GM19452 (cell line): ENCODE measurements around the gene DPYD.

ENCODE experiments used
- ATAC-seq: cut with Tn5 transposase; IDR thresholded peaks from one replicate; pipeline ENCODE4 v1.9.1; 2021; ENCODE audit not compliant: unreplicated experiment

The DPYD gene

DNA sequence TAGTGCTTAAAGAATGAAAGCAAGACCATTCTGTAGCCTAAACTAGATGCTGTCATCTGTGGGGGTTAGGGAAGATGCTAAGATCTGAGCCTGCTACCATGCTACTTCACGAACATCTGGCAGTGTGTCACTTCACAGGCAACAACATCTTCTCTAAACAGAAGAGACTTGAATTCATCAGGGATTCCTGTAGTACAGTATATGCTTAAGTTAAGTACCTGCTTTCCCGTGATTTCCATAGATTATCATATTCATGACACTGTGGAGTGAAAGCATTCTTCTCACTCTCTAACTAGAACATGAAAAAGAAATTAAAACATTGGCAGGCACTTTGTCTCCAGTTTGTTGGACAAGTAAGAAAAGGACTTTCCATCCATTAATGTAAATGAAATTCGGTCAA, 808.4 kb downstream of the DPYD start:
- ATAC-seq = no peak

DNA sequence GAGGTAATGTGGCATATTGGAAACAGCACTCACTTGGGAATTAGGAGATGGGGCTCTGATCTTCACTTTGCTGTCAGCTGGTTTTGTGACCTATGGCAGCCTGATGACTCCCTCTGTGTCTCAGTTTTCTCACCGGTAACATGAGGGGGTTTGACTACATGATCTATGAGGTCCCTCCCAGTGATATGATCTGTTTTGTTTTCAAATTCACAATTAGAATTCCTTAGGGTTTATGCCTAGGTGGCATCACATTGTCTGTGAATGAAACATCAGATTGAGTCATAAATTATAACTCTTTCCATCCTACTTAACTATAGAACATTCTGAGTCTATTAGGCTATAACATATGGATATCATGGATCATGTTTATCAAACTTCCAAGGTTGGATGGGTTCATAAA, 812.7 kb downstream of the DPYD start:
- ATAC-seq = no peak

- ATAC-seq = no peak
Measured at GRCh38 chr1:97105531-97105930, 815.3 kb downstream of the DPYD start.

GRCh38 chr1:97101509-97101908, 819.3 kb downstream of the DPYD start:
- no peak for ATAC-seq

DNA sequence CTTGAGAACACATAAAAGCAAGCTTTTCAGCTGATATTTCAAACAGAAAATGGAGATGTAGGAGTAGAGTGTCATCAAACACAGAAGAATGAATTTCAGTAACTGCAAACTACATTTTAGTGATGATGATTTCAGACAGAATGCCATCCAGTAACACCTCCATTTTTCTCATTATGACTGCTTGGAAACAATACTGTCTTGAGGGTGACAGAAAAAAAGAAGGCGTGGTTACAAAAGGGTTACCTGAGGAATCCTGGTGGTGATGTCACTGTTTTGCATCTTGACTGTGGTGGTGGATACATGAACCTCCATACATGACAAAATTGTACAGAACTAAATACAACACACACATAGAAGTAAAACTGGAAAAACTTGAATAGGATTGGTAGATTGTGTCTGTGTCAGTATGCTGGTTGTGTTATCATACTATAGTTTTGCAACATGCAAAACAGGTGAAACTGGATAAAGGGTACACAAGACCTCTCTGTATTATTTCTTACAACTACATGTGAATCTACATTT, 823.4 kb downstream of the DPYD start:
- no peak for ATAC-seq

DNA sequence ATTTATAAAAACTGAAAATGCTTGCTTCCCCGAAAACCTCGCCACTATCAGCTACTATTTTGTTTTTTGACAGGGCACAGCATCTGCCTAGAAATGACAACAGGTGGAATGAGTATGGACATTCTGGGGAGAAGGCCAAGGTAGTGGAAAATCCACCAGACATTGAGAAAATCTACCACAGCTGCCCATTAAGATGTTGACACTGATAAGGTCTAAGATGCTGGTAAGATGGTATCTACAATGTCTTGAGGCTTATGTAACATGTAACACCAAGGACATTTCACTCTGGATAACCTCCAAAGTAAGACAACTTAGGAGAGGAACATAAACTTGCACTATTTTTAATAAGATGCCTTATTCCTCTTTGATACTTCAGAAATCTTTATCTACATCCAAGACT, 825.1 kb downstream of the DPYD start:
- no peak for ATAC-seq

- ATAC-seq = no peak
Measured at GRCh38 chr1:97094247-97094972, 826.4 kb downstream of the DPYD start.

- ATAC-seq = no peak
Measured at GRCh38 chr1:97093741-97094140, 827.1 kb downstream of the DPYD start.

DNA sequence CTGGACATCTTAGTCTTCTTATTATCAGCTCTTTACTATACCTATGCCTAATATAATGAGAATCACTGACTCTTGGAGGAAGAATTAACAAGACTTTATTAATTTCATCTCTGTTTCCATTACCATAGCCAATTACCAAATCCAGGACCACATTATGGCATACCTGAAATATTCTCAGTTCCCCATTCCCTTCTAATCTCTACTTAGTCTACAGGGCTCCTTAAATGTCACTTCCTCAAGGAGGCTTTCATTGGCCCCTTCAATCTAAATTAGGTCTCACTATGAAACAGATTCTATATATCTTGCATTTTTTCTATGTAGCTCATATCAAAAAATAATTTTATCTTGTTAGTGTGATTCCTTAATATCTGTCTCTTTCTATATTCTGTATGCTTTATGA, 828.0 kb downstream of the DPYD start:
- ATAC-seq = no peak

GRCh38 chr1:97091679-97092078, 829.2 kb downstream of the DPYD start:
- no peak for ATAC-seq

DNA sequence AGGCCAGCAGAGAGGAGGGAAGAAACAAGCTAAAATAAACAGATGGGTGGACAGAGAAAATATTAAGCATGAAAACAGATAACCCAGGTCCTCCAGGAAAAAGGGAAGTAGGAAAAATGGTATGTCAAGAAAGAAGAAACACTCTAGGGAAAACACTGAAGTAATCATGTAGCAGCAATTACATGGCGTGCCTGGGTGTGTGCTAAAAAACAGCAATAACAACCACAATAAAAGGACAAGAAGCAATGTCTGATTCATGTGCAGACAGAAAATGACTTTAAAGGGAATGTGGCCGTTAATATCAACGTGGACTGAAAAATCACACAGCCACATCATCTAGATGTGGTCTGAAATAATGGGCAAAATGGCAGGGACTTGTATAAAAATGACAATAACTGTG, 829.6 kb downstream of the DPYD start:
- ATAC-seq = no peak

DNA sequence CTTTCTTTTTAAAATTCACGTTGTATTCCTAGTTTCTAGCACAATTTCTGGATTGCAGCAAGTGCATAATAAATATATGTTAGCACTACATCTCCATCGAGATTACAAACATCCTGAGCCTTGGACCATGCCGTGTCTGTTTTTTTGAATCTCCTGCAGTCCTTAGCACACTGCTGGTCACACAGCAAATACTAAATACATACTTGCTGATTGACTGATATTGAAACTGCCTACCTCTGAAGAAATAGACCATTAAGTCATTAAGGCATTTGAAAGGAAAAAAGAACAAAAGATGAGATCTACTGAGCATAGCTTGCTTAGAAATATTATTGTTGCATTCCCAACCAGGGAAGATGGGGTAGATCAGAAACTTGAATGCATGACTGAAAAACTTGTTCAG, 830.1 kb downstream of the DPYD start:
- no peak for ATAC-seq

DNA sequence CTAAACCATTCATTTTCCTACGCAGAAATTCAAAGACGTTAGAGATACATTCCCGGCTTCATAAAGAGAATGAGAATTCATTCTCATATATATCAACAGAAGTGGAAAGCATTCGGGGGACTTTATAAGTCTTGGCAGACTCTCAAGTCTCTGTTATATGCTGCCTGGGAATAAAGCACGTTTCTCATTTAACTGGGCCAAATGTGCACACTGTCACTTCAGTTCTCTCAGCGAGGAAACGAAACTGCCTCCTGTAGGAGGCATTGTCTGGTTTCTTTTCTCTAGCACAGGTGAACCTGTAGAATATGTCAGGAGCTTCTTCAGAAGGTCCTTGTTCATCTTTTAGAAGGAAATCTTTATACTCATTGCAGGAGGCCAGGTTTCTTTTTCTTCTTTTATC, 831.7 kb downstream of the DPYD start:
- no peak for ATAC-seq

DNA sequence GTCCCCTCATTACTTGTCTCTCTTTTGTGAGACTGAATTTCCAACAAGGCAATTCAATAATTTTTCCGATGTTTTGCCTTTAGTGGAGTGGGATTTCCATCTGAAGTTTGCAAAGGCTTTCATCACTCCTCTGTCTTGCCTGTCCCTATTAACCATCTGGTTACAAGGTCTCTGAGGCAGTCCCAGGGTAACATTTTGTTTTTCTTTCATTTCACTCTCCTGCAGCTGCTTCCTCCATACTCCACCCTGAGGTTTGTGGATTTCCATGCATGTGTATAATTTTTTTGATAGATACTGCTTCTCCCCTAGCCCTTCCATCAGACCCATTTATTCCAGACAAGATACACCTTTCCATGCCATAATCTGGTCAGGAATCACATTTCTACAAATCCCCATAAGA, 832.4 kb downstream of the DPYD start:
- ATAC-seq = no peak

DNA sequence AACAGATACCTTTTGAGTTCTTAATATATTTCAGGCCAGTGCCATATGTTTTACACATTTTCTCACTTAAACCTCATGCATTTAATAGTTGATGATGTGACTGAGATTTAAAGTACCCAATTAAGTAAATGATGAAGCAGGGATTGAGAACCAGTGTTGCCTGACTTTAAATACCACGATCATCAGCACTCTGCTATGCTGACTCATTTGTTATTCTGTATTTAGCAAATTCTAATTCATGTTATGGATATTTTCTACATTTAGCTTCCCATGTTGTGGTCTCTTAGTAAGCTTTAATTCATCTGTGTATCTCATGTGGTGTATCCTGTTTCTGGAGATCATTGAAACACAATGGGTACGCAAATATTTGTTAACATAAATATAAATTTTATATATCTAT, 836.3 kb downstream of the DPYD start:
- ATAC-seq = no peak

DNA sequence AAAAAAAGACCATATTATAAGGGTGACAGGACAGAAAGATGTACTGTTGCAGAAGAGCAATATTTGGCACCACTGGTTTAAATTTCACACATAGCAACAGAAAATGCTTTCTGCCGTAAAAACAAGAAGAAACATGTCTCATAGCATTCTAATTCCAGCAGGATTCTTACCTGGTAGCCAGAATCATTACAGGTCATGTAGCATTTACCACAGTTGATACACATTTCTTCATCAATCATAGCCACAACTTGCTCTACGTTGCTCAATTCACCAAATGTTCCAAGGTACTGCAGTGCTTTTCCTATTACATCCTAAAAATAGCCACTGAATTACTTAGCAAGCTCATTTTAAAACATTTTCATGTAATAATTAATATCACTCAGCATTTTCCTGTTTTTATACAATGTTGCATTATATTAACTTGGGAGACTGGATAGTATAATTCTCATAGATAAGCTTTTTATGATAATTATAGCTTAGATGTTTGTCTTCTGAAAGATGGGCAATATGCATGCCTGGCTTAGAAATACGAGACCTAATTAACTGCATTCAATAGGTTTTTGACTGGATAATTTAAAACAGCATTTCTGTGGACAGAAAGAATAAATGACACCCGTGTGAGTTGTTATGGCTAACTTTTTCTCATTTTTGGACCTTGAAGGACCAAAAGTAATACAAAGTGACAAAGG, 838.5 kb downstream of the DPYD start:
- ATAC-seq = no peak

DNA sequence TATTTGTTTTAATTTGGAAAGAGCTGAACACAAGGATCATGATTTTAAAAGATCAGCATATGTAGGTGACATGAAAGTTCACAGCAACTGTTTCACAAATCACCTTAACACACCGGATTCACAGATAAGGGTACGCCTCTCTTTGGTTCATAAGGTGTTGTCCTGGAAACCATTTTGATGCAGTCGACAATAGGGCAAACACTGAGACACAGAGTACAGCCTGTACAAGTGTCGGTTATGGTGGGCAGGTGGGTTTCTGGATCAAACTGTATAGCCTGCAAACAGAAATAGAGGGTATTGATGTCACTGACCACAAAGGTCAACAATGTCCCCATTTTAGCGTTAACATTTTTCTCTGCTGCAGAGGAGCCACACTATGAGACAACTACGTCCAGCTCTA, 842.0 kb downstream of the DPYD start:
- ATAC-seq = no peak

DNA sequence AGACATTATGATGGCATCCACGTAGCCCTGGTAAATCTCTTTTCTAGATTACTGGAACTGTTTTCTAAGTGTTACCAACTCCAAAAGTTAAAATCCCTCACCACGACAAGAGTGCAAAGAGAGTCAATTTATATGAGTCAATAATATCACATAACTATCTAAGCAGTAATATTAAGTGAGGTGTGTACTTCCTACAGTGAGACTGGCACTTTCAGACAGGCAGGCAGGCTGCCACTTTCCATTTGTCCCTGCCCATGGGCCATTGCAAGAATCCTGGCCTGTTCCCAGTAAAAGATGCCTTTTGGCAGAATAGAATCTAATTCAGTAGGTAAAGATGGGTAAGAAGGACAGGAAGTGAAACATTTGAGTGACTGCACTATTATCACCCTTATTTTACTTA, 843.6 kb downstream of the DPYD start:
- ATAC-seq = no peak

- ATAC-seq = no peak
Measured at GRCh38 chr1:97074771-97075170, 846.1 kb downstream of the DPYD start.

GRCh38 chr1:97073936-97074335, 846.9 kb downstream of the DPYD start:
- ATAC-seq = no peak

DNA sequence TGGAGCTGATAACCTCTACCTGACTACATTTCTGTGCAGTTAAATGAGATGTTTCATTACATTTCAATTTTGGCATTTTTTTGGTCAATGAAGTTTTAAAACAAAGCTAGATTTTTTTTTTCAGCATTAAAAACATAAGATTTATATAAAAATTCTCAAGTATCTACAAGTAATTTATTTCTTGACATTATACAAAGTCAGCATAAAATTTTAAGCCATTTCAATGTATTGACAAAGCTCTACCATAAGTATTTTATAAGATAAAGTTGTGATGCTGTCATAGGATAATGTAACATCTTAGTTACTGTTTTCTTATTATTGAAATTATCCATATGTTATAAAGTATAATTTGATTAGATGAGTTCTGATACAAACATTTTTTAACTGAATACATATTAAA, 847.7 kb downstream of the DPYD start:
- ATAC-seq = no peak

- ATAC-seq = no peak
Measured at GRCh38 chr1:97071173-97071572, 849.7 kb downstream of the DPYD start.

GRCh38 chr1:97070376-97070775, 850.5 kb downstream of the DPYD start:
- ATAC-seq = no peak
